VCaP (cell line): ENCODE data around the gene ZNF467.

Experiments used
- H3K27ac ChIP-seq: fragments of 450-650 bp; 2 replicates; pipeline ENCODE4 v1.5.1; 2017
- TF ChIP-seq, protein P1 (sequence below): fragments of 450-650 bp; conservative IDR thresholded peaks from 2 replicates; pipeline ENCODE4 v1.5.1; 2017; ENCODE audit warnings: mild to moderate bottlenecking, moderate library complexity

Gene ZNF467

DNA sequence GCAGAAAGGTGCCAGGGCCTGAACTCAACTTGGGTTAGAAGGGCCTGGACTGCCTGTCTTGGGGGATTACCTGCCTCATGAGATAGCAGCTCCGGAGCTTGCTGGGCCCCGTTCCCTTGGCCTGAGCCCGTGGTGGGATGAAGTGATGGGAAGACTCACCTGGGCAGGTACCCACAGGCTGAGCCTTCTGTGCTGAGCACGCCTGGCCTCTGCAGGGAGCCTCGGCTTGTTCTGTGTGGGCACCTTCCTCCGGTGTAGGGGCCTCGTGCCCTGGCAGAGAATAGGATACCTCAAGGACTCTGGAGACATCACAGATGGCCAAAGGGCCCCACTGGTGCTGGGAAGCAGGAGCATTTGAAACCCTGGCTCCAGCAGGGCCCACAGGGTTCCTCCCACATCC lies 4.5 kb downstream of the ZNF467 start:
- no peak overlapping the region for H3K27ac ChIP-seq
- TF ChIP-seq, protein P1, sequence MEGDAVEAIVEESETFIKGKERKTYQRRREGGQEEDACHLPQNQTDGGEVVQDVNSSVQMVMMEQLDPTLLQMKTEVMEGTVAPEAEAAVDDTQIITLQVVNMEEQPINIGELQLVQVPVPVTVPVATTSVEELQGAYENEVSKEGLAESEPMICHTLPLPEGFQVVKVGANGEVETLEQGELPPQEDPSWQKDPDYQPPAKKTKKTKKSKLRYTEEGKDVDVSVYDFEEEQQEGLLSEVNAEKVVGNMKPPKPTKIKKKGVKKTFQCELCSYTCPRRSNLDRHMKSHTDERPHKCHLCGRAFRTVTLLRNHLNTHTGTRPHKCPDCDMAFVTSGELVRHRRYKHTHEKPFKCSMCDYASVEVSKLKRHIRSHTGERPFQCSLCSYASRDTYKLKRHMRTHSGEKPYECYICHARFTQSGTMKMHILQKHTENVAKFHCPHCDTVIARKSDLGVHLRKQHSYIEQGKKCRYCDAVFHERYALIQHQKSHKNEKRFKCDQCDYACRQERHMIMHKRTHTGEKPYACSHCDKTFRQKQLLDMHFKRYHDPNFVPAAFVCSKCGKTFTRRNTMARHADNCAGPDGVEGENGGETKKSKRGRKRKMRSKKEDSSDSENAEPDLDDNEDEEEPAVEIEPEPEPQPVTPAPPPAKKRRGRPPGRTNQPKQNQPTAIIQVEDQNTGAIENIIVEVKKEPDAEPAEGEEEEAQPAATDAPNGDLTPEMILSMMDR = no peak

- TF ChIP-seq, protein P1 = no peak
Measured at GRCh38 chr7:149767068-149767467, 6.3 kb downstream of the ZNF467 start.

DNA sequence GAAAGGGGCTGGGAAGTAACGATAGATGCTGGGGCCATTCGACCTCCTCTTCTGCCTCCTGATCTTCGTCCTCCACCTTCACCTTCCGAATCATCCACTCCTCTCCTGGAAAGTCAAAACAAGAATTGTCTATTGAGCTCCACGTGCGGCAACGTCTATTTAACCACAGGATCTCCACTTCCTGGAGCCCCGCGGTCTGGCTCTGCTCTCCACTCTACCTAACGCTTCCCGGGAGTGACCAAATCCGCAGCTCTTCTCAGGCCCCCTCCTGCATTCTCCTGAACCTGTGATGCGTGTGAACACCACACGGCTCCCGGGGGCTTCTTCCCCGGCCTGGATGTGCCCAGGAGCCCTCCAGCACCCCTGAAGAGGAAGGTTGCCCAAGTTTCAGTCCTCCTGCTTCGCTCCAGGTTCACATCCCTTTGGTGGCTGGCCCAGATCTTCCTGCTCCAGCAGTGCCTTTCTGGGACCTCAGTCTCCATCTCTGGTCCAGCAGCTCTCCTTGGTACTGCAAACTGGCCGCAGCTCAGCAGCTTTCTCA lies 7.2 kb downstream of the ZNF467 start:
- H3K27ac ChIP-seq = no peak overlapping the region

More at GRCh38 chr7:149767068-149767467, 6.3 kb downstream of the ZNF467 start:
- H3K27ac ChIP-seq = no peak overlapping the region

DNA sequence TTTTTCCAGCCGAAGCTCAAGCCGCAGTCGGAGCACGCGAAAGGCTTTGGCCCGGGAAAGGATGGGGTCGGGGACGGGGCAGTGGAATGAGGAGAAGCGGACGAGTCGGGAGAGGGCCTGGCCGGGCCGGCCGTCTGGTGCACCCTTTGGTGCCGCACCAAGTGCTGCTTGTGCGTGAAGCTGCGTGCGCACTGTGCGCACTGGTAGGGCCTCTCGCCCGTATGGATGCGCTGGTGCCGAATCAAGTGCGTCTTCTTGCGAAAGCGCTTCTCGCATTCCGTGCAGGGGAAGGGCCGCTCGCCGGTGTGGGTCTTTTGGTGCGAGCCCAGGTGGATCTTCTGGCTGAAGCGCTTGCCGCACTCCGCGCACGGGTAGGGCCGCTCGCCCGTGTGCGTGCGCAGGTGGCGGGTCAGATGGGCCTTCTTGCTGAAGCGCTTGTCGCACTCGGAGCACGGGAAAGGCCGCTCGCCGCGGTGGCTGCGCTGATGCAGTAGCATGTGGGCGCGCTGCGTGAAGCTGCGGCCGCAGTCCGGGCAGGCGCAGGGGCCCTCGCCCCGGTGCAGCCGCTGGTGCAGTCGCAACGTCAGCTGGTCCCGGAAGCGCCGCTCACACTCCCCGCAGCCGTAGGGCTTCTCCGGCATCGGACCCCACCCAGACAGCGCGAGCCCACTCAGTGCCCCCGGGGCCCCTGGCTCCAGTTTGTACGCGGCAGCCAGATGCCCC lies 7.8 kb downstream of the ZNF467 start:
- no peak overlapping the region for H3K27ac ChIP-seq
- TF ChIP-seq, protein P1 = no peak

More for the DNA sequence above, 7.2 kb downstream of the ZNF467 start:
- TF ChIP-seq, protein P1 = no peak

- TF ChIP-seq, protein P1 = no peak
- H3K27ac ChIP-seq = no peak overlapping the region
Measured at GRCh38 chr7:149764481-149765398, 8.6 kb downstream of the ZNF467 start.

- H3K27ac ChIP-seq = no peak overlapping the region
- TF ChIP-seq, protein P1 = no peak
Measured at GRCh38 chr7:149763563-149764240, 9.7 kb downstream of the ZNF467 start.
